ENCODE data around the gene KLF15. TPM values are rescaled to one million over a fixed set of nuclear protein-coding genes. Genes with fewer than 3 reads are reported as not detected.
A peak's percentile ranks its signal among the peaks of the same experiment; 100 is the strongest.

KLF15 gene
- total and polyA plus RNA-seq, 2 of the 8 experiments (the other 6 are each of a cell fraction or from before 2014, with no cell fraction given): 15.7 to 19.5 TPM

DNA sequence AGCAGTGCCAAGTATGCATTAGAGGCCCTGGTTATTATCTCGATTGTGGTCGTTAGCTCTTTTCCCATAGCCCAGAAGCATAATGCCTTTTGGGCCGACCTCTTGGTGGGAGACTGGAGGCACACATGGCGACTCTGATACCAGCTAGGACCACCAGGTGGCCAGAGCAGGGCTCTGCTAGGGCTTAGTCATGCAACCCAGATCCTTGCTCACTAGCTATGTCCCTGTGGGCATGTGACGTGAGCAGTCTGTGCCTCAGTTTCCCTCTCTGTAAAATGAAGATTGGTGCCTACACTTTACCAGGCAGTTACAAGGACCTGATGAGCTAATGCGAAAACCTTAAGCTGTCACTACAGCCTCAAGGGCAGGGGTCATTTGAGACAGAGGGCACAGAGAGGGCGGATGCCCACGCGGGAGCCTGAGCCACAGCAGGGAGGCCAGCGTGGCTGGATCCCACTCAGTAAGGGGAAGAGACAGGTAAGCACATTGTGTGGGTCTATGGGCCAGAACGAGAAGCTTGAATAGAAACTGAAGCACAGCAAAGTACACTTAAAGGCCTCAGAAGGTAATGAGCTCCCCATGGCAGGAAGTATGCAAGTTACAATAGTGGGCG is 8.8 kb downstream of the KLF15 start (continued):
- TF ChIP-seq CTBP2 (IDR thresholded peaks at IDR 0.05; ENCODE audit: borderline replicate concordance, insufficient read depth, insufficient read length, low read length) (no peak), RFX5 (IDR thresholded peaks at IDR 0.05; ENCODE audit: borderline replicate concordance, low read depth, low read length) (no peak), CREB1 (IDR thresholded peaks at IDR 0.05) (no peak), BACH1 (IDR thresholded peaks at IDR 0.05; ENCODE audit: low read length) (0 out of 2 replicates have a peak, but pooled peaks have one; percentile 22), TAF7 (optimal IDR thresholded peaks at IDR 0.05; ENCODE audit: borderline replicate concordance, low read depth, low read length) (no peak), PHF8 (conservative IDR thresholded peaks at IDR 0.05; ENCODE audit: low read depth, low read length) (no peak), FOSL1 (IDR thresholded peaks at IDR 0.05; ENCODE audit: insufficient read depth, low read depth, low read length) (no peak), TEAD4 (IDR thresholded peaks at IDR 0.05; ENCODE audit: low read depth, low read length) (no peak), SRF (IDR thresholded peaks at IDR 0.05; ENCODE audit: low read depth, low read length) (no peak), RNF2 (IDR thresholded peaks at IDR 0.05; ENCODE audit: borderline replicate concordance, low read depth, low read length, missing control alignments, poor library complexity, severe bottlenecking) (no peak)
- TF ChIP-seq, protein P1, sequence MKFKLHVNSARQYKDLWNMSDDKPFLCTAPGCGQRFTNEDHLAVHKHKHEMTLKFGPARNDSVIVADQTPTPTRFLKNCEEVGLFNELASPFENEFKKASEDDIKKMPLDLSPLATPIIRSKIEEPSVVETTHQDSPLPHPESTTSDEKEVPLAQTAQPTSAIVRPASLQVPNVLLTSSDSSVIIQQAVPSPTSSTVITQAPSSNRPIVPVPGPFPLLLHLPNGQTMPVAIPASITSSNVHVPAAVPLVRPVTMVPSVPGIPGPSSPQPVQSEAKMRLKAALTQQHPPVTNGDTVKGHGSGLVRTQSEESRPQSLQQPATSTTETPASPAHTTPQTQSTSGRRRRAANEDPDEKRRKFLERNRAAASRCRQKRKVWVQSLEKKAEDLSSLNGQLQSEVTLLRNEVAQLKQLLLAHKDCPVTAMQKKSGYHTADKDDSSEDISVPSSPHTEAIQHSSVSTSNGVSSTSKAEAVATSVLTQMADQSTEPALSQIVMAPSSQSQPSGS (IDR thresholded peaks at IDR 0.05; ENCODE audit: low read length): no peak
- TF ChIP-seq, protein P2, sequence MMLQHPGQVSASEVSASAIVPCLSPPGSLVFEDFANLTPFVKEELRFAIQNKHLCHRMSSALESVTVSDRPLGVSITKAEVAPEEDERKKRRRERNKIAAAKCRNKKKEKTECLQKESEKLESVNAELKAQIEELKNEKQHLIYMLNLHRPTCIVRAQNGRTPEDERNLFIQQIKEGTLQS (IDR thresholded peaks at IDR 0.05; ENCODE audit: insufficient read depth, low read depth, low read length): no peak

Measured in H1 (cell line).